Tibial nerve (tissue), 4 donors: ENCODE results near the gene UGT1A9. TPM values are rescaled to one million over a fixed set of nuclear protein-coding genes. Genes with fewer than 3 reads are reported as not detected.
"Not testable (repeated sequence)": the region's sequence is repeated elsewhere in the genome, so short reads cannot be mapped to it uniquely, and the experiment has no call there.

ENCODE experiments used
- DNase-seq, 2 donors: peaks; one replicate each; pipeline ENCODE4 v3.0.0-alpha.2; 2019; ENCODE audit warnings: low spot score in 2 of 2
- H3K27ac ChIP-seq, 4 donors: fragments of 200-600 bp; sonication (generic) in 3 of 4; one replicate each; pipeline ENCODE4 v1.5.1; 2017 to 2019; ENCODE audit warnings: mild to moderate bottlenecking in 1 of 4
- H3K27me3 ChIP-seq, 2 donors: fragments of 200-600 bp; sonication (generic) in 1 of 2; one replicate each; pipeline versions ENCODE4 v1.5.1 to v1.6.0; 2017 to 2019
- H3K36me3 ChIP-seq, 3 donors: fragments of 200-600 bp; sonication (generic); one replicate each; pipeline ENCODE4 v1.5.1; 2018 to 2019
- H3K4me1 ChIP-seq, 4 donors: fragments of 200-600 bp; sonication (generic) in 3 of 4; one replicate each; pipeline ENCODE4 v1.5.1; 2017 to 2019
- H3K4me3 ChIP-seq, 4 donors: fragments of 200-600 bp; sonication (generic) in 3 of 4; one replicate each; pipeline ENCODE4 v1.5.1; 2017 to 2019; ENCODE audit warnings: mild to moderate bottlenecking in 1 of 4, moderate library complexity in 1 of 4
- H3K9me3 ChIP-seq, 4 donors: fragments of 200-600 bp; sonication (generic) in 3 of 4; one replicate each; pipeline ENCODE4 v1.5.1; 2017 to 2019
- CTCF ChIP-seq, 5 experiments: fragments of 200-600 bp in 3 of 5; fragments of 450-650 bp in 2 of 5; sonication (generic) in 3 of 5; IDR thresholded peaks; one replicate each; pipeline ENCODE4 v1.5.1; 2016 to 2019; ENCODE audit warnings: antibody characterized with exemption in 5 of 5, mild to moderate bottlenecking in 3 of 5, moderate library complexity in 2 of 5
- EP300 ChIP-seq, 2 donors: sonication (generic); formaldehyde crosslinking; IDR thresholded peaks; one replicate each; pipeline ENCODE4 v1.6.1; 2017; ENCODE audit warnings: antibody characterized with exemption in 2 of 2, mild to moderate bottlenecking in 1 of 2
- POLR2A ChIP-seq, 2 donors: fragments of 450-650 bp; IDR thresholded peaks; one replicate each; pipeline ENCODE4 v1.6.1; 2017; ENCODE audit warnings: antibody characterized with exemption in 2 of 2, mild to moderate bottlenecking in 2 of 2, moderate library complexity in 2 of 2
- WGBS, 2 donors: methylation state at CpG; one replicate each; pipeline ENCODE4 v1.1.5; 2018; 5-methylcytosine and 5-hydroxymethylcytosine counted together
- total RNA-seq, 4 donors: library from RNA; depleted of rRNA; stranded (reverse); fragments of >200 nt; gene quantifications; one replicate each; pipeline ENCODE4 v1.1.0, GENCODE V29; 2016

Gene UGT1A9
- total RNA-seq, 4 donors from 2014 or later, result not detected

- 69 to 78% methylated on average over 2 of the region's 2 CpGs for WGBS, 2 donors
Measured at GRCh38 chr2:233740870-233741269, 69.2 kb downstream of the UGT1A9 start.

GRCh38 chr2:233743464-233744259 lies 72.0 kb downstream of the UGT1A9 start:
- TF ChIP-seq EP300 (IDR thresholded peaks at IDR 0.05), result no peak
- TF ChIP-seq POLR2A (IDR thresholded peaks at IDR 0.05), result no peak
- no peak for TF ChIP-seq CTCF (IDR thresholded peaks at IDR 0.05)
- no peaks in the 10 kb centered on the region for H3K36me3 ChIP-seq
- H3K9me3 ChIP-seq, result no peaks in the 10 kb centered on the region
- no peak for DNase-seq
- 90 to 96% methylated on average over 46 of the region's 46 CpGs for WGBS, 2 donors
- H3K4me3 ChIP-seq, result no peak overlapping the region
- H3K27ac ChIP-seq, result no peak overlapping the region
- H3K4me1 ChIP-seq, result no peaks in the 10 kb centered on the region
- no peaks in the 10 kb centered on the region for H3K27me3 ChIP-seq

More at GRCh38 chr2:233740870-233741269, 69.2 kb downstream of the UGT1A9 start:
- no peak for DNase-seq
- Histone ChIP-seq H3K27me3 (no peaks in the 10 kb centered on the region), H3K36me3 (no peaks in the 10 kb centered on the region), H3K9me3 (no peaks in the 10 kb centered on the region), H3K4me1 (no peaks in the 10 kb centered on the region), H3K4me3 (no peak overlapping the region), H3K27ac (no peak overlapping the region)
- TF ChIP-seq CTCF (IDR thresholded peaks at IDR 0.05) (no peak), POLR2A (IDR thresholded peaks at IDR 0.05) (no peak), EP300 (IDR thresholded peaks at IDR 0.05) (no peak)

- WGBS, 2 donors, result 62 to 64% methylated on average over 5 of the region's 5 CpGs
- Histone ChIP-seq H3K27me3 (no peaks in the 10 kb centered on the region), H3K9me3 (peaks cover 0 to under 1% (median 0%) of the 10 kb centered on the region in 4 donors), H3K4me1 (no peaks in the 10 kb centered on the region), H3K4me3 (no peak overlapping the region), H3K36me3 (no peaks in the 10 kb centered on the region), H3K27ac (no peak overlapping the region)
- TF ChIP-seq EP300 (IDR thresholded peaks at IDR 0.05) (no peak), CTCF (IDR thresholded peaks at IDR 0.05) (no peak), POLR2A (IDR thresholded peaks at IDR 0.05) (no peak)
- no peak for DNase-seq
Measured at GRCh38 chr2:233745073-233745755, 73.5 kb downstream of the UGT1A9 start.

GRCh38 chr2:233745838-233746237 lies 74.1 kb downstream of the UGT1A9 start:
- not testable (repeated sequence) for H3K4me3 ChIP-seq, H3K27me3 ChIP-seq, H3K4me1 ChIP-seq, DNase-seq, H3K36me3 ChIP-seq, H3K9me3 ChIP-seq, H3K27ac ChIP-seq
- WGBS, 2 donors, result 57 to 60% methylated on average over 2 of the region's 2 CpGs

- no peak for DNase-seq
- no peaks in the 10 kb centered on the region for H3K36me3 ChIP-seq
- no peak for TF ChIP-seq POLR2A (IDR thresholded peaks at IDR 0.05)
- no peak for TF ChIP-seq CTCF (IDR thresholded peaks at IDR 0.05)
- TF ChIP-seq EP300 (IDR thresholded peaks at IDR 0.05), result no peak
- no peaks in the 10 kb centered on the region for H3K27me3 ChIP-seq
- 73 to 78% methylated on average over 10 of the region's 10 CpGs for WGBS, 2 donors
- no peak overlapping the region for H3K27ac ChIP-seq
- H3K4me3 ChIP-seq, result no peak overlapping the region
- H3K9me3 ChIP-seq, result peaks cover 0 to 11% (median 1%) of the 10 kb centered on the region in 4 donors
- no peaks in the 10 kb centered on the region for H3K4me1 ChIP-seq
Measured at GRCh38 chr2:233746475-233747282, 75.0 kb downstream of the UGT1A9 start.
